GM18511 (cell line): ENCODE measurements around the gene CHAF1B.
"Not testable (repeated sequence)": the region's sequence is repeated elsewhere in the genome, so short reads cannot be mapped to it uniquely, and the experiment has no call there.

ENCODE experiments used
- ATAC-seq: cut with Tn5 transposase; IDR thresholded peaks from one replicate; pipeline ENCODE4 v1.9.1; 2021; ENCODE audit warnings: mild to moderate bottlenecking, moderate library complexity; ENCODE audit not compliant: unreplicated experiment

Gene CHAF1B

DNA sequence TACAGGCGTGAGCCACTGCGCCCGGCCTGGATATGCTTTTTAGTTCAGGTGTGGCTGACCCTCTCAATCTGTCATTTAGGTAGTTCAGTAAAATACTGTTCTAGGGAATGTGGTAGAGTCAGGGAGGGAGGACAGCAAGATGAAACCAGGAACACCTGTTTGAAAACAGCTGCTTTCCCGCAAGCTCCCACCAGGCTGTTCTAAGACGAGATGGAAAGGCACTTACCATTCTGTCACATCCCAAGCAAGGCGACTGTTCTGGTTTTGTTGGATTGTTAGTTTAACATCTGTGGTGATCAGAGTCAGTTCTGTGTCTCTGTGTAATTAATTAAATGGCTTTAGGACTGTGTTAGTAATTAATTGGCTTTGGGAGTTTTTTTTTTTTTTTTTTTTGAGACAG lies 2.9 kb downstream of the CHAF1B start:
- ATAC-seq, result no peak

DNA sequence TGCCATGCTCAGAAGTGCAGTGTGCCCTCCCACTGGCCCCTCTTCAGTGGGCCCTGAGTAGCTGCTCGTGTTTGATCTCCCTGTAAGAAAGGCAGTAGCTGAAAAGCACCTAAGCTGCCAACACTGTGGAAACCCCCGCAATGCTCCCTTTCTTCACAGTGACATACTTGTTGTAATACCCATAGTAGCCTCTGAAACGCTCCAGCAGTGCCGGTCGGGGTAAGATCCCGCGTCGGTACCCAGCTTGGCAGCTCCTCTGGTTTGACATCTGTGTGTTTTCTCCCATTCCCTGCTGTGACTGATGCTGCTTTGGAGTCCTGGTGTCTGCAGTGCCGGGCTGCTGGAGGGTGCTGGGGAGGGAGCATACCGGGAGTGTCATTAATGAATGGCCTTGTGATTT lies 3.6 kb downstream of the CHAF1B start:
- ATAC-seq, result no peak

DNA sequence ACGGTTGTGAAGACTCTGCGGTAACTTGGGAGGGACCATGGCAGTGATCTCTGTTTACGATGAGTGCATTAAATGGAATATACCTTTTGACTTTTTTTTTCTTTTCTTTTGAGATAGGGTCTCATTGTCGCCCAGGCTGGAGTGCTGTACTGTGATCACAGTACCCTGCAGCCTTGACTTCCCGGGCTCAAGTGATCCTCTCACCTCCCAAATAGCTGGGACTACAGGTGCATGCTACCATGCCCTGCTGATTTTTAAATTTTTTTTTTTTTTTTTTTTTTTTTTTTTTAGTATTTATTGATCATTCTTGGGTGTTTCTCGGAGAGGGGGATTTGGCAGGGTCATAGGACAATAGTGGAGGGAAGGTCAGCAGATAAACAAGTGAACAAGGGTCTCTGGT lies 6.5 kb downstream of the CHAF1B start:
- not testable (repeated sequence) for ATAC-seq

DNA sequence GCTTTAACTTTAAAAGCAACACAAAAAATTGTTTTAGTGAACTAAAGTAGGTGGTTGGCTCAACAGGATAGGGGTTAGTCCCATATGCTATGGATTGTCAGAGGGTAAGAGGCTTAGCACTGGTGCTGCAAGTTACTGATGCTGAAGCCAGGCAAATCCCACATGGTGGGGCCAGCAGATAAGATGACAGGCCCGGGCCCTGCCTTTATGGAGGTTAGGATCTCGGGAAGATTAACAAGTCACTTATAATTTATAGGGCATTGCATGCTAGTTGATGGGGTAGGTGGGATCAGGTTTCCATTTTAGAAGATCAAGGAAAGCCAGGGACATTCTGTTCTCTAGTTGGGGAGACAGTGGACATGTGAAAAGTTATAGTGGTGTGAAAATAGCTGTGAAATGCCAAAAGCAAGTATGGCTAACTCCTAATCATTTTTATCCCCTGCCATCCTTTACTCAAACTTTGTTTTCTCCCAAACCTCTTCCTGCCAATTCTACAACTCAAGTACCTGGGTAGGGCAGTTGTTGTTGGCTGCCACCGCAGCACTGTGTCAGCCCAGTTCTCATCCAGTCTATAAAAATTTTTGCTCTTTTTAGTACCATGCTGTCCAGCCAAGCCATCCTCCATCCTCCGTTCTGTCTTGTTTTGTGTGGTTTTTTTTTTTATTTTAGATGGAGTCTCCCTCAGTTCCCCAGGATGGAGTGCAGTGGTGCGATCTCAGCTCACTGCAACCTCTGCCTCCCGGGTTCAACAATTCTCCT lies 10.3 kb downstream of the CHAF1B start:
- no peak for ATAC-seq

DNA sequence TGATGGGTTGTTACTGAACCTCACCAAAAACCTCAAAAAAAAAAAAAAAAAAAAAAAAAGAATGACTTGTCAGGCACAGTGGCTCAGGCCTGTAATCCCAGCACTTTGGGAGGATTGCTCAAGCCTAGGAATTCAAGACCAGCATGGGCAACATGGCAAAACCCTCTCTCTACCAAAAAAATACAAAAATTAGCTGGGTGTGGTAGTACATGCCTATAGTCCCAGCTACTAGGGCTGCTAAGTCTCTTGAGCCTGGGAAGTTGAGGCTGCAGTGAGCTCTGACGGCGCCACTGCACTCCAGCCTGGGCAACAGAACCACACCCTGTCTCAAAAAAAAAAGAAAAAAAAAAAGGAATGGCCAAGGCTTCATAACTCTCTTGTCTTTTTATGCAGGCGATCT lies 11.1 kb downstream of the CHAF1B start:
- ATAC-seq, result no peak

DNA sequence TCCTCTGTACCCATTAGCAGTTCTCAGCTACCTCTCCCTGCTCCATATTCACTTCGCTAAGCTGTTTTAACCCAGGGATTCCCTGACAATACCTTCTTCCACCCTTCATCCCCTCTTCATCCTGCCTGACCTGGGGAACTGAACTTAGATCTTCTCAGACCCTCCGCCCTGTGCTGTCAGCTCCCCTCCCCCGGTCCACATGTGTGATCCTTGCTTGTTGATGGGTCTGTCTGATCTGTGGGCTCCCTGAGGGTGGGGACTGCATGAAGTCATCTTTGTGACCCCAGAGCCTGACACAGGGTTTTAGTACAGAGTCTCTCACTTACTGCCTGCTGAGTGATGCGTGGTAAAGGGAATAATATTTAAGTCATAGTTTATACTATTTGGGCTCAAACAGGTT lies 11.8 kb downstream of the CHAF1B start:
- ATAC-seq, result no peak

DNA sequence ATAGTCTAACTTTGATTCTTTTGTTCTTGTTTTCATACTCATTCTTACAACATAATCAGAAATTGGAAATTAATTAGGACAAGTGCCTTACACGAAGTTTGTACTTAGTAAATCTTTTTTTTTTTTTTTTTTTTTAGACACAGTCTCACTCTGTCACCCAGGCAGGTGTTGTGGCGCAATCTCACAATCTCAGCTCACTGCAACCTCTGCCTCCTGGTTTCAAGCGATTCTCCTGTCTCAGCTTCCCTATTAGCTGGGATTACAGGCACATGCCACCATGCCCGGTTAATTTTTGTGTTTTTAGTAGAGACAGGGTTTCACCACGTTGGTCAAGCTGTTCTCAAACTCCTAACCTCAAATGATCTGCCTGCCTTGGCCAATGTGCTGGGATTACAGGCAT lies 12.4 kb downstream of the CHAF1B start:
- no peak for ATAC-seq

DNA sequence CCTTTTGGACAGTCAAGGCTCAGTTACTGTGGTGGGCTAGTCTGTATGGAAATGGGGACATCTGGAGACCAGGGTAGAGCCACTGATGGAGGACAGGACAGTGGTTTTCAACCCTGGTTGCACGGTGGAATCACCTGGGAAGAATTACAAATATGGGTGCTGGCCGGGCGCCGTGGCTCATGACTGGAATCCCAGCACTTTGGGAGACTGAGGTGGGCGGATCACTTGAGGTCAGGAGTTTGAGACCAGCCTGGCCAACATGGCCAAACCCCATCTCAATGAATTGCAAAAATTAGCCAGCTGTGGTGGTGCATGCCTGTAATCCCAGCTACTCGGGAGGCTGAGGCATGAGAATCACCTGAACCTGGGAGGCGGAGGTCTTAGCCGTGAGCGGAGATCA lies 14.5 kb downstream of the CHAF1B start:
- not testable (repeated sequence) for ATAC-seq

DNA sequence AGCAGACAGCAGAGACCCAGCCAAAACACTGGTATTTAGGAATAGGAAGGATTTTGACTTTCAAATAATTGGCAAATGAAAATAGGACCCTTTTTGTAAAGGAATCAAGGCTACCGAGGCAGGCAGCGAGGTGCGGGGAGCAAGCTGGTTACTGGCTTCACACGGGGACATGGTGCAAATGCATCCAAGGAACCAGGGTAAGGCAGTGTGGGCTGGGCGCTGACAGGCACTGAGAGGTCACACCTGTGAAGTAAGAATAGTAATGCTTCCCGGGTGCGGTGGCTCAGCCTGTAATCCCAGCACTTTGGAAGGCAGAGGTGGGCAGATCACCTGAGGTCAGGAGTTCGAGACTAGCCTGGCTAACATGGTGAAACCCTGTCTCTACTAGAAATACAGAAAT lies 15.5 kb downstream of the CHAF1B start:
- no peak for ATAC-seq

DNA sequence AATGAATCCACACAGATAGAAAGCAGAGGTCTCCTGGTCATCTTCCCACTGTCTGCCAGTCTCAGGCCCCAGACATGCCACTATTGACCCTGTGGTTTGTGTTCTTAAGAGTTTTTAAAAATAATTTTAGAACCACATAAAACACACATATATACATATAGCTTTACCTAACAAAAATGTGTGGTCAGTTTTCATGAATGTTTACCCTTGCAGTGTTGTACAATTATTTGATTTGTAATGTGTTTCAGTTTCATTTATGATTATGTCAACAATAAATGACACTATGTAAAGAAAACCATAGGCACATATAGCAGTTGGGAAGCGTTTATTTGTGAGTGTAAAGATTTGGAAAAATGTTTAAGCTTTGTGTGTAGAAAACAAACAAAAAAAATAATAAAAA lies 17.1 kb downstream of the CHAF1B start:
- no peak for ATAC-seq

DNA sequence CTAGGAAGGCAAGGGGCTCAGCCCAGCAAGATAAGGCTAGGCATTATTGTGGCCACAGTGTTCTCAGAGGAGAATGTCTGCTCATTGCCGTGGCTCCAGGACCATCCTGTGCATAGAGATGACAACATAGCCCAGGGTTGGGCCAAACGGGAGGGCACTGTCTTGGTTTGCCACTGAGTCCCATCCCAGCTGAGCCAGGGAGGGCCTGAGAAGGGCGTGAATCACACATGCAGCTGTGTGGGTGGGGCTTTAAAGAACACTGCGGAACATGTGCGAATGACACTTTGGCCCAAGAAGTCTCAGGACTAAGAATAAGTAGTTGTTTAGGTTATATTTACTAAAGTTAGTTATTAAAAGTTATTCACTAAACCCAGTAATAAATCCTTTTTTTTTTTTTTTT lies 18.5 kb downstream of the CHAF1B start:
- no peak for ATAC-seq

DNA sequence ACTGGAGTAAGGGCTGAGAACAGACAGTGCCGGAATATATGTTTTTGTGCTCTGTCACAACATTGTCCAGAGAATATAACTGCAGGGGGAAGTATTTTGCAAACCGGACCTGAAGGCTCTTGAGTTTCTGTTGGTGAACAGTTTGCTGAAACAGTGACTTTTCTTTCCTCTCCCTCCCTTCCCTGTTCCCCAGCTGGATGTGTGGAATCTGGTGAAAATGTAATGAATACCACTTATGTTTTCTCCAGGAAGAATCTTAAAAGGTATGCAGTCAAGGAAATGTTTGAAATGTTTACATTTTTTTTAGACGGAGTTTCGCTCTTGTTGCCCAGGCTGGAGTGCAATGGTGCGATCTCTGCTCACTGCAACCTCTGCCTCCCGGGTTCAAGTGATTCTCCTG lies 23.4 kb downstream of the CHAF1B start:
- no peak for ATAC-seq

DNA sequence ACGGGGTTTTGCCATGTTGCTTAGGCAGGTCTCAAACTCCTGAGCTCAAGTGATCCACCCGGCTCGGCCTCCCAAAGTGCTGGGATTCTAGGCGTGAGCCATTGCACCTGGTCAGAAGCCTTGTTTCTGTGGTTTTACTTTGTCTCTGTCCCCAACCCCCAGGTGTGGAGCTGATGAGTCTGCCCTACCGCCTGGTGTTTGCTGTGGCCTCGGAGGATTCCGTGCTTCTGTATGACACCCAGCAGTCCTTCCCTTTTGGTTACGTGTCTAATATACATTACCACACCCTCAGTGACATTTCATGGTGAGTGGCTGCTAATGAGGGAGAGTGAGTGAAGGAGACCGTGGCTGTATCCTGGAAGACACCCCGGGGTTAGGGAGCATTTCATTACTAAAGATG lies 26.1 kb downstream of the CHAF1B start:
- ATAC-seq, result no peak

DNA sequence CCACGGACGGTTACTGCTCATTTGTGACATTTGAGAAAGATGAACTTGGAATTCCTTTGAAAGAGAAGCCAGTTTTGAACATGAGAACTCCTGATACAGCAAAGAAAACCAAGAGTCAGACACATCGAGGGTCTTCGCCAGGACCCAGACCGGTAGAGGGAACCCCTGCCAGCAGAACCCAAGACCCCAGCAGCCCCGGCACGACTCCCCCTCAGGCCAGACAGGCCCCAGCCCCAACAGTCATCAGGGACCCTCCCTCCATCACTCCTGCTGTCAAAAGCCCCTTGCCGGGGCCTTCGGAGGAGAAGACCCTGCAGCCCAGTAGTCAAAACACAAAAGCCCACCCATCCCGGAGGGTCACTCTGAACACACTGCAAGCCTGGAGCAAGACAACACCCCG lies 27.7 kb downstream of the CHAF1B start:
- no peak for ATAC-seq

DNA sequence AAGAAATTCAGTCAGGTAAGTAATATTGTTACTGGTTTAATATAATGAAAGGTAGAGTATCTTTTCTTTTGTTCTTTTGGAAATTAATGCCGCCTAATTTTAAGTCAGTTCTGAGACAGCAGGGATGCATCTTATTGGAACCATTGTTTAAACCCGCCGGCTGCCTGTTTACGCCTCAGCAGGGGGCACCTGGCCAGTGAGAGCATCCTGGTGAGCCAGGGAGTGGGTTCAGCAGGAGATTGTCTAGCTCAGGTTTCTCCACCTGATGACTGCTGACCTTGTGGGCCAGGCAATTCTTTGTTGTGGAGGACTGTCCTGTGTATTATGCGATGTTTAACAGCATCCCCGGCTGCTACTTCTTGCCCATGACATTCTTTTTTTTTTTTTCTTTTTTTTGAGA lies 30.2 kb downstream of the CHAF1B start:
- ATAC-seq, result no peak

DNA sequence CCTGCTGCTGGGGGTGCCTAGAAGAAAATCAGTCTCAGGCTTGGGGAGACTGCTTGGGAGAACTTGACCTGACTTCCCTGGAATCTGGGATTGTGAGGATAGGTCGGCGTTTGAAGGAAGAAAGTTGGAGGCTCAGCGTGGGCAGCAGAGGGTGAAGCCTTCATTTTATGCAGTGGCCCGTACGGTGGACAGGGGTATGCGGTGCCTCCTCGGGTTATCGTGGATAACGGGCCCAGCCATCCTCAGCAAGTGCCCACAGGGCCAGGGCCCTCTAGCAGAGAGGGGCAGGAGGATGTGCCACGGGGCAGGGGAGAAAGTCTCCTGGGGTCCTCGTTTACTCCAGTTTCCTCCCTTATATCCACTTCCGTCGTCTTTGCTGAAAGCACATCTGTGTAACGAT lies 34.0 kb downstream of the CHAF1B start:
- ATAC-seq, result no peak

DNA sequence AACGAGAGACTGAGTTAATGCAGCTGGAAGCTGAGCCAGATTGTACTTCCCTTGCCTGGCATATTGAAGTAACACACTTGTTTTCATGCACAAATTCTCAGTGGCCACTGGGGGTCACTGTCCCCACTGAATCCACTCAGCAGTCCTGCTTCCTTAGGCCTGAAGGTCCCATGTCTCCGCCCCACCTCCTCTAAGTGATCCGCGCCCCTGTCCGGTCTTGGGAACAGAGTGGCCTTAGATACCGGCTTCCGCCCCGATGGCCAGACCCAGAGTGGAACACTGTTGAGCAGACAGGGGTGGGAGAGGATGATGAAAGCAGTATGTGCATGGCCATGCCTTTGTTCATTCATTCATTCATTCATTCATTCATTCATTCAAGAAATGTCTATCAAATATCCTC lies 34.8 kb downstream of the CHAF1B start:
- no peak for ATAC-seq

DNA sequence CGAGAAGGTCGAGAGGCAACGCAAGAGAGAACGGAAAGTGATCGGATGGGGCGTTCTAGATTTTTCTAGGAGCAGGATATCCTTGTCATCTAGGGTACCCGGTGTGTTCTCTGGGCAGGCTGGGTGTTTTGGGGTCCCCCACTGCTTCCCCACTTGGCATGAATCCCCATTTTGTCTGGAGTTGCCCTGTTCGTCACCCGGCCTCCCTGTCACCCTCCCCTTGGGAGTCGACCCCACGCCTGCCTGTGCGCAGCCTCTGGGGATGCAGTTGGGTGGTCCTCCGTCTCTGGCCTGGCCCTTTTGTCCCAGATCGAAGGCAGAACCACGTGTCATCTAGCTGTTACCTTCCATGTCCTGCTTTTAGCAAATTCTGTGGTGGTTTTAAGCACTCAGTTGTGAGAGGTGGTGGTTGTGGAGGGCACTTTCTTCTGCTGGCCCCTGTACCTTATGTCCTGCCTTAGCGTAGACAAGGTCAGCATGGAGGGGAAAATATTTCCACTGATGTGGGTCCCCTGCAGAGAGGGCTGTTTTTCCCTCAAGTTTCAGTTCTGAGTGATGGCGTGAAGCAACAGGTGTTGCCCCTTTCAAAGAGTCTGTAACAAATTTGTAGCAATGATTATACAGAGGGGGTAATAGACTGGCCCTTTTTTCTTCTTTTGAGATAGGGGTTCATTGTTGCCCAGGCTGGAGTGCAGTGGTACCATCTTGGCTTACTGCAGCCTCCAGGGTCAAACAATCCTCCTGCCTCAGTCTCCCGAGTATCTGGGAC lies 35.6 kb downstream of the CHAF1B start:
- no peak for ATAC-seq

DNA sequence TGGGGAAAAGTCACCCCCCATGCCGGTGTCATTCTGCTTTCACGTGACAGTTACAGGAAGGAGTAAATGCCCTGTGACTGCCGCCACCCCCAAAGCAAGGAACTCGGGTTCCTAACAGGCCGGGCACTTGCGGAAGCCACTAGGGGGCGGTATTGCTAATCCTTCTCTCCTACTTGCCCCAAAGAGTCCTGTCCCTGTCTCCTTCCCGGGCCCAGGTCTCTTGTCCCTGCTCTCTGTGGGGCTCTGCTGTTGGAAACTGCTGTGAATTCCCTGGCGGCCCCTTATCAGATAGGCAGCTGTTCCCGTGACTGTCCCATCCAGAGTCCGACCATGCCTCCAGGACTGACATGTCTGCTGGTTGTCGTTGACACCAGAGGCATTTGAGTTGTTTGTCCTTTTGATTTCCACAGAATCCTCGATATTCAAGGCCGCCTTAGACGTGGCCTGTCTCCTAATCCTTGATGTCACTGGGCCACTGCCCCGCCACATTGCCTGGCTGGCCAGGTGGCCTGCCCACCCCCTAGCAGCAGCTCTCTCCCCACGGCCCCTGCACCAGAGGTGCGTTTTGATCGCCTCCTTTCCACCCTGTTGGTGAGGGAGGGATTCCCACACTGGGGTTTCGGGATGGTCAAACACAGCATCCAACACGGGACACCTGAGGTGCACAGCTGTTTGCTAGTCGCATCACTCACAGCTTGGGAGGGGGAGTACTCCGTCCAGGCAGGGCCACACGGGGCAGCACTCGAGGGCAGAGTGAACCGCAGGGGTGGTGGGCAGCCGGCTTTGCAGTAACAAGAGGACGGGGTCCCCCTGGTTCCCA lies 37.3 kb downstream of the CHAF1B start:
- no peak for ATAC-seq

DNA sequence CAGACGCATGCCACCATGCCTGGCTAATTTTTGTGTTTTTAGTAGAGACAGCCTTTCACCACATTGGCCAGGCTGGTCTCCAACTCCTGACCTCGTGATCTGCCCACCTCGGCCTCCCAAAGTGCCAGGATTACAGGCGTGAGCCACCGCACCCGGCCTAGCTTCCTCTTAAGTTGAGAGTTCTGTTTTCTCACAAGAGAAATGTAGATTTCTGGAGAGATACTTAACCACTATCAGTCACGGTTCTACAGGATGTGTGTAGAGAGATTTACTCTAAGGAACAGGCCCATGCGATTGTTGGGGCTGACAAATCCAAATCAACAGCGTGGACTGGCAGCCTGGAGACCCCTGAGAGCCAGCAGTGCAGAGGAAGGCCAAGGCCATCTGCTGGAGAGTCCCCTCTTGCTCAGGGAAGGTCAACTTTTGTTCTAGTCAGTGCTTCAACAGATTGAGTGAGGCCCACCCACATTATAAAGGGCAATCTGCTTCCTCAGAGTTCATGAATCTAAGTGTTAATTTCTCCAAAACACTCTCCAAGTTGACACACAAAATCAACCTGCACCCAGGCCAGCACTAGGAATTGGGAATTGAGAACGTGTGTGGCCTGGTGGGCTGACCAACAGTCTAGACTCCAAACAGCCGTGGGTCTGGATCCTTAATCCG lies 38.7 kb downstream of the CHAF1B start:
- no peak for ATAC-seq

DNA sequence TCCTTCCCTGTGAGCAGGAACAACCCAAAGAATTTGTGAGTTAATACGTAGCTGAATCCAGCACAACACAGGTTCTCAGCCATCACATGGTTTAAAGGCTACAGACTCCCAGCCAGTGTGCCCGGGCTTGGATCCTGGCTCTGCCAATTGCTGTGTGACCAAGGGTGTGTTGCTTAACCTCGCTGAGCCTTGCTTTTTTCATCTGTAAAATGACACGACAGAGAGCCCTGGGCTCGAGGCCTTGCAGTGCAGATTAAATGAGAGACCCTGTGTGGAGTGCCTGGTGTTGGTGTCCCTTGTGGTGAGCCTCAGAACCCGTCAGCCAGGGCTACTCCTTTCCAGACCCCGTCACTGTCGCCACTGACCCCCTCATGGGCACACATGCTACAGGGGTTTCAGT lies 39.4 kb downstream of the CHAF1B start:
- ATAC-seq, result no peak
